ENCODE results near the gene SCAND1.

The SCAND1 gene

GRCh38 chr20:35908007-35908406 lies 46.3 kb downstream of the SCAND1 start:
- Histone ChIP-seq H2AFZ (ENCODE audit: low read length) (no peak overlapping the region), H3K9me3 (ENCODE audit: low read length) (no peaks in the 10 kb centered on the region), H3K4me1 (ENCODE audit: insufficient read depth, low read length, severe bottlenecking) (no peaks in the 10 kb centered on the region), H3K27ac (ENCODE audit: low read depth, low read length, poor library complexity, severe bottlenecking) (no peak overlapping the region), H3K9ac (ENCODE audit: low read length) (no peak overlapping the region), H3K9me2 (ENCODE audit: low read depth, low read length) (no peaks in the 10 kb centered on the region), H3K27me3 (ENCODE audit: insufficient read depth, low read length) (no peaks in the 10 kb centered on the region), H3K4me2 (ENCODE audit: low read length) (no peak overlapping the region), H3K36me3 (ENCODE audit: insufficient read depth, low read length) (peaks cover 42% of the 10 kb centered on the region; the same call in 1 of the 2 replicates), H4K20me1 (ENCODE audit: insufficient read depth, low read length) (no peaks in the 10 kb centered on the region), H3K4me3 (ENCODE audit: low read depth, low read length, poor library complexity, severe bottlenecking) (no peak overlapping the region), H3F3A (ENCODE audit: insufficient read depth, low read length) (no peaks in the 10 kb centered on the region), H3K79me2 (ENCODE audit: insufficient read depth, low read length) (no peaks in the 10 kb centered on the region)
- TF ChIP-seq EZH2 (IDR thresholded peaks at IDR 0.05; ENCODE audit: borderline replicate concordance, low read length): no peak
- no peak for TF ChIP-seq CTCF (IDR thresholded peaks at IDR 0.05; ENCODE audit: low read length)

- H3K27ac ChIP-seq (ENCODE audit: low read depth, low read length, poor library complexity, severe bottlenecking): no peak overlapping the region
- no peaks in the 10 kb centered on the region for H3K27me3 ChIP-seq (ENCODE audit: insufficient read depth, low read length)
- peaks cover 43% of the 10 kb centered on the region; the same call in 1 of the 2 replicates for H3K36me3 ChIP-seq (ENCODE audit: insufficient read depth, low read length)
- H3F3A ChIP-seq (ENCODE audit: insufficient read depth, low read length): no peaks in the 10 kb centered on the region
- H2AFZ ChIP-seq (ENCODE audit: low read length): no peak overlapping the region
- TF ChIP-seq EZH2 (IDR thresholded peaks at IDR 0.05; ENCODE audit: borderline replicate concordance, low read length) (no peak), CTCF (IDR thresholded peaks at IDR 0.05; ENCODE audit: low read length) (no peak)
- no peak overlapping the region for H3K4me3 ChIP-seq (ENCODE audit: low read depth, low read length, poor library complexity, severe bottlenecking)
- H3K79me2 ChIP-seq (ENCODE audit: insufficient read depth, low read length): no peaks in the 10 kb centered on the region
- no peak overlapping the region for H3K4me2 ChIP-seq (ENCODE audit: low read length)
- H3K9me2 ChIP-seq (ENCODE audit: low read depth, low read length): no peaks in the 10 kb centered on the region
- H3K4me1 ChIP-seq (ENCODE audit: insufficient read depth, low read length, severe bottlenecking): no peaks in the 10 kb centered on the region
- H4K20me1 ChIP-seq (ENCODE audit: insufficient read depth, low read length): no peaks in the 10 kb centered on the region
- H3K9me3 ChIP-seq (ENCODE audit: low read length): no peaks in the 10 kb centered on the region
- no peak overlapping the region for H3K9ac ChIP-seq (ENCODE audit: low read length)
These were observed 47.1 kb downstream of the SCAND1 start for GRCh38 chr20:35907017-35907701.

- no peaks in the 10 kb centered on the region for H3K9me2 ChIP-seq (ENCODE audit: low read depth, low read length)
- H2AFZ ChIP-seq (ENCODE audit: low read length): no peak overlapping the region
- no peaks in the 10 kb centered on the region for H3K9me3 ChIP-seq (ENCODE audit: low read length)
- TF ChIP-seq EZH2 (IDR thresholded peaks at IDR 0.05; ENCODE audit: borderline replicate concordance, low read length): no peak
- no peak for TF ChIP-seq CTCF (IDR thresholded peaks at IDR 0.05; ENCODE audit: low read length)
- H3K4me2 ChIP-seq (ENCODE audit: low read length): no peak overlapping the region
- H3K27ac ChIP-seq (ENCODE audit: low read depth, low read length, poor library complexity, severe bottlenecking): no peak overlapping the region
- no peaks in the 10 kb centered on the region for H4K20me1 ChIP-seq (ENCODE audit: insufficient read depth, low read length)
- no peaks in the 10 kb centered on the region for H3F3A ChIP-seq (ENCODE audit: insufficient read depth, low read length)
- H3K27me3 ChIP-seq (ENCODE audit: insufficient read depth, low read length): no peaks in the 10 kb centered on the region
- H3K36me3 ChIP-seq (ENCODE audit: insufficient read depth, low read length): peaks cover 44% of the 10 kb centered on the region; the same call in 1 of the 2 replicates
- no peaks in the 10 kb centered on the region for H3K79me2 ChIP-seq (ENCODE audit: insufficient read depth, low read length)
- H3K4me1 ChIP-seq (ENCODE audit: insufficient read depth, low read length, severe bottlenecking): no peaks in the 10 kb centered on the region
- H3K4me3 ChIP-seq (ENCODE audit: low read depth, low read length, poor library complexity, severe bottlenecking): no peak overlapping the region
- H3K9ac ChIP-seq (ENCODE audit: low read length): no peak overlapping the region
These were observed 49.2 kb downstream of the SCAND1 start for GRCh38 chr20:35904982-35905663.

All from OCI-LY1 (cell line).